WERI-Rb-1 (cell line): Measurements from ENCODE around the gene CFTR.

Experiments
- DNase-seq: peaks from one replicate; pipeline ENCODE4 v3.0.0-alpha.2; 2020
- H3K27ac ChIP-seq: fragments of 250-450 bp; sonication (Bioruptor Pico); 2 replicates; pipeline ENCODE4 v1.5.1; 2020; ENCODE audit warnings: mild to moderate bottlenecking, moderate library complexity
- H3K27me3 ChIP-seq: fragments of 250-450 bp; sonication (Bioruptor Pico); 2 replicates; pipeline ENCODE4 v1.5.1; 2021; ENCODE audit warnings: mild to moderate bottlenecking, low read depth, moderate library complexity; ENCODE audit not compliant: insufficient read depth, severe bottlenecking
- H3K36me3 ChIP-seq: fragments of 250-450 bp; sonication (Bioruptor Pico); 2 replicates; pipeline ENCODE4 v1.5.1; 2020; ENCODE audit warnings: mild to moderate bottlenecking, moderate library complexity
- H3K4me3 ChIP-seq: 2 replicates; pipeline ENCODE4 v1.5.1; 2011; ENCODE audit warnings: low read depth, mild to moderate bottlenecking, control low read depth, low read length
- H3K9me3 ChIP-seq: fragments of 250-450 bp; sonication (Bioruptor Pico); 2 replicates; pipeline ENCODE4 v1.5.1; 2021; ENCODE audit warnings: mild to moderate bottlenecking, moderate library complexity; ENCODE audit not compliant: severe bottlenecking
- CTCF ChIP-seq: IDR thresholded peaks from 2 replicates; pipeline ENCODE4 v1.5.1; 2011; ENCODE audit warnings: low read depth, mild to moderate bottlenecking, control low read depth, inconsistent platforms, low read length

CFTR gene

GRCh38 chr7:117652943-117653680 lies 173.3 kb downstream of the CFTR start:
- no peaks in the 10 kb centered on the region for H3K36me3 ChIP-seq
- H3K4me3 ChIP-seq: no peak overlapping the region
- peaks cover 19% of the 10 kb centered on the region for H3K27me3 ChIP-seq
- no peak for TF ChIP-seq CTCF
- no peak overlapping the region for H3K27ac ChIP-seq
- H3K9me3 ChIP-seq: no peaks in the 10 kb centered on the region
- no peak for DNase-seq

- no peak for DNase-seq
- no peak for TF ChIP-seq CTCF
- H3K36me3 ChIP-seq: no peaks in the 10 kb centered on the region
- H3K27me3 ChIP-seq: peaks cover 19% of the 10 kb centered on the region
- H3K4me3 ChIP-seq: no peak overlapping the region
- H3K27ac ChIP-seq: no peak overlapping the region
- H3K9me3 ChIP-seq: no peaks in the 10 kb centered on the region
These were observed 175.0 kb downstream of the CFTR start for GRCh38 chr7:117654780-117655179.

- H3K27ac ChIP-seq: no peak overlapping the region
- H3K36me3 ChIP-seq: no peaks in the 10 kb centered on the region
- no peak for DNase-seq
- no peaks in the 10 kb centered on the region for H3K9me3 ChIP-seq
- peaks cover 16% of the 10 kb centered on the region for H3K27me3 ChIP-seq
- TF ChIP-seq CTCF: no peak
- no peak overlapping the region for H3K4me3 ChIP-seq
These were observed 177.0 kb downstream of the CFTR start for GRCh38 chr7:117656806-117657205.

- TF ChIP-seq CTCF: no peak
- no peak overlapping the region for H3K4me3 ChIP-seq
- DNase-seq: no peak
- H3K36me3 ChIP-seq: no peaks in the 10 kb centered on the region
- H3K9me3 ChIP-seq: no peaks in the 10 kb centered on the region
- peaks cover 15% of the 10 kb centered on the region for H3K27me3 ChIP-seq
- H3K27ac ChIP-seq: no peak overlapping the region
These were observed 179.7 kb downstream of the CFTR start for GRCh38 chr7:117659531-117660011.

GRCh38 chr7:117661328-117661727 lies 181.5 kb downstream of the CFTR start:
- DNase-seq: no peak
- no peak overlapping the region for H3K4me3 ChIP-seq
- H3K36me3 ChIP-seq: no peaks in the 10 kb centered on the region
- peaks cover 8% of the 10 kb centered on the region for H3K27me3 ChIP-seq
- no peaks in the 10 kb centered on the region for H3K9me3 ChIP-seq
- H3K27ac ChIP-seq: no peak overlapping the region
- no peak for TF ChIP-seq CTCF

GRCh38 chr7:117664047-117664446 lies 184.2 kb downstream of the CFTR start:
- peaks cover 17% of the 10 kb centered on the region for H3K27me3 ChIP-seq
- H3K27ac ChIP-seq: no peak overlapping the region
- no peaks in the 10 kb centered on the region for H3K36me3 ChIP-seq
- TF ChIP-seq CTCF: no peak
- no peak for DNase-seq
- H3K9me3 ChIP-seq: no peaks in the 10 kb centered on the region
- H3K4me3 ChIP-seq: no peak overlapping the region
